Fibroblast of gingiva (primary cell): Measurements from ENCODE around the gene OLFML2A.

ENCODE experiments used
- DNase-seq: peaks from one replicate; pipeline ENCODE4 v3.0.0-alpha.2; 2011; ENCODE audit warnings: low read depth

OLFML2A gene

GRCh38 chr9:124854161-124854560 is 77.2 kb downstream of the OLFML2A start:
- no peak for DNase-seq

- DNase-seq, result no peak
Measured at GRCh38 chr9:124854822-124855221, 77.9 kb downstream of the OLFML2A start.

- no peak for DNase-seq
Measured at GRCh38 chr9:124855566-124855943, 78.6 kb downstream of the OLFML2A start.

- no peak for DNase-seq
Measured at GRCh38 chr9:124855944-124856765, 79.2 kb downstream of the OLFML2A start.

- DNase-seq, result no peak
Measured at GRCh38 chr9:124857533-124858162, 80.7 kb downstream of the OLFML2A start.

GRCh38 chr9:124858330-124859046 is 81.6 kb downstream of the OLFML2A start:
- no peak for DNase-seq

- no peak for DNase-seq
Measured at GRCh38 chr9:124859803-124860581, 83.1 kb downstream of the OLFML2A start.

GRCh38 chr9:124860582-124861341 is 83.8 kb downstream of the OLFML2A start:
- DNase-seq, result no peak

GRCh38 chr9:124861342-124862229 is 84.7 kb downstream of the OLFML2A start, which contains the start of the genes ARPC5L and RPL35:
Gene ARPC5L, plus strand, starts transcription at chr9:124862130. Its CDS starts 7,161 bp downstream, at chr9:124869291.
Gene RPL35, minus strand, starts transcription at chr9:124861957. Its CDS starts 45 bp downstream, at chr9:124861912.
- peak; percentile 92 for DNase-seq

GRCh38 chr9:124863371-124863871 is 86.5 kb downstream of the OLFML2A start:
- DNase-seq, result no peak
